MM.1S (cell line): ENCODE data around the gene GLYAT.

Source experiments
- DNase-seq: peaks from one replicate; pipeline ENCODE4 v3.0.0-alpha.2; 2015
- H2AFZ ChIP-seq: fragments of 300-600 bp; sonication (generic); 2 replicates; pipeline ENCODE4 v1.6.0; 2016; ENCODE audit warnings: antibody characterized with exemption, low read length
- H3F3A ChIP-seq: fragments of 300-600 bp; sonication (generic); 2 replicates; pipeline ENCODE4 v1.6.1; 2016; ENCODE audit warnings: mild to moderate bottlenecking, antibody characterized with exemption, low read length, moderate library complexity, mixed read lengths; ENCODE audit not compliant: insufficient read depth
- H3K27ac ChIP-seq: fragments of 300-600 bp; sonication (generic); 2 replicates; pipeline ENCODE4 v1.5.1; 2016; ENCODE audit warnings: mild to moderate bottlenecking, low read length
- H3K27me3 ChIP-seq: fragments of 300-600 bp; sonication (generic); replicated peaks from 2 replicates; pipeline ENCODE4 v1.6.0; 2016; ENCODE audit warnings: low read length; ENCODE audit not compliant: insufficient read depth
- H3K36me3 ChIP-seq: fragments of 300-600 bp; sonication (generic); replicated peaks from 2 replicates; pipeline ENCODE4 v1.6.1; 2016; ENCODE audit warnings: mild to moderate bottlenecking, low read length, mixed read lengths; ENCODE audit not compliant: insufficient read depth
- H3K4me1 ChIP-seq: fragments of 300-600 bp; sonication (generic); 2 replicates; pipeline ENCODE4 v1.6.1; 2016; ENCODE audit warnings: low read length, mixed read lengths
- H3K4me2 ChIP-seq: fragments of 300-600 bp; sonication (generic); 2 replicates; pipeline ENCODE4 v1.6.0; 2016; ENCODE audit warnings: low read depth, low read length
- H3K4me3 ChIP-seq: fragments of 300-600 bp; sonication (generic); 2 replicates; pipeline ENCODE4 v1.5.1; 2016; ENCODE audit warnings: low read length, mixed read lengths
- H3K79me2 ChIP-seq: fragments of 300-600 bp; sonication (generic); 2 replicates; pipeline ENCODE4 v1.6.1; 2016; ENCODE audit warnings: mixed run types, low read length, mixed read lengths
- H3K9ac ChIP-seq: fragments of 300-600 bp; sonication (generic); 2 replicates; pipeline ENCODE4 v1.6.1; 2016; ENCODE audit warnings: low read length, mixed read lengths
- H3K9me2 ChIP-seq: fragments of 300-600 bp; sonication (generic); replicated peaks from 2 replicates; pipeline ENCODE4 v1.6.1; 2016; ENCODE audit warnings: mild to moderate bottlenecking, low read length, mixed read lengths; ENCODE audit not compliant: insufficient read depth
- H3K9me3 ChIP-seq: fragments of 300-600 bp; sonication (generic); replicated peaks from 2 replicates; pipeline ENCODE4 v1.6.1; 2016; ENCODE audit warnings: mild to moderate bottlenecking, low read length, mixed read lengths; ENCODE audit not compliant: insufficient read depth
- H4K20me1 ChIP-seq: fragments of 300-600 bp; sonication (generic); 2 replicates; pipeline ENCODE4 v1.6.1; 2016; ENCODE audit warnings: mild to moderate bottlenecking, low read length, moderate library complexity, mixed read lengths; ENCODE audit not compliant: insufficient read depth
- CTCF ChIP-seq: fragments of 300-600 bp; sonication (generic); IDR thresholded peaks from 2 replicates; pipeline ENCODE4 v1.5.1; 2016; ENCODE audit warnings: antibody characterized with exemption, low read length, mixed read lengths
- EZH2 ChIP-seq: fragments of 300-600 bp; sonication (generic); optimal IDR thresholded peaks from 2 replicates; pipeline ENCODE3; 2017; ENCODE audit warnings: low read depth, mild to moderate bottlenecking, antibody characterized with exemption, low read length, mixed read lengths
- EZH2phosphoT487 ChIP-seq: fragments of 300-600 bp; sonication (generic); IDR thresholded peaks from 2 replicates; pipeline ENCODE4 v1.6.1; 2018; ENCODE audit warnings: antibody characterized with exemption, low read length

GLYAT gene

GRCh38 chr11:58693026-58693425 lies 38.7 kb downstream of the GLYAT start:
- H3K27ac ChIP-seq, result no peak overlapping the region
- H3F3A ChIP-seq, result no peaks in the 10 kb centered on the region
- no peaks in the 10 kb centered on the region for H3K9me3 ChIP-seq
- H3K9me2 ChIP-seq, result no peaks in the 10 kb centered on the region
- H2AFZ ChIP-seq, result no peak overlapping the region
- H4K20me1 ChIP-seq, result no peaks in the 10 kb centered on the region
- no peak overlapping the region for H3K9ac ChIP-seq
- no peaks in the 10 kb centered on the region for H3K36me3 ChIP-seq
- no peaks in the 10 kb centered on the region for H3K27me3 ChIP-seq
- no peak for TF ChIP-seq EZH2phosphoT487
- no peak for TF ChIP-seq CTCF
- TF ChIP-seq EZH2, result no peak
- no peak overlapping the region for H3K4me3 ChIP-seq
- no peaks in the 10 kb centered on the region for H3K79me2 ChIP-seq
- no peak overlapping the region for H3K4me2 ChIP-seq
- no peaks in the 10 kb centered on the region for H3K4me1 ChIP-seq
- no peak for DNase-seq

GRCh38 chr11:58691675-58692074 lies 40.1 kb downstream of the GLYAT start:
- H3K4me2 ChIP-seq, result no peak overlapping the region
- no peaks in the 10 kb centered on the region for H3K79me2 ChIP-seq
- H3K4me3 ChIP-seq, result no peak overlapping the region
- H3K9me3 ChIP-seq, result no peaks in the 10 kb centered on the region
- no peak for TF ChIP-seq CTCF
- TF ChIP-seq EZH2phosphoT487, result no peak
- TF ChIP-seq EZH2, result no peak
- no peaks in the 10 kb centered on the region for H4K20me1 ChIP-seq
- no peak overlapping the region for H3K27ac ChIP-seq
- no peaks in the 10 kb centered on the region for H3F3A ChIP-seq
- no peaks in the 10 kb centered on the region for H3K27me3 ChIP-seq
- no peak overlapping the region for H2AFZ ChIP-seq
- H3K36me3 ChIP-seq, result no peaks in the 10 kb centered on the region
- no peak for DNase-seq
- H3K9me2 ChIP-seq, result no peaks in the 10 kb centered on the region
- no peaks in the 10 kb centered on the region for H3K4me1 ChIP-seq
- no peak overlapping the region for H3K9ac ChIP-seq

- TF ChIP-seq EZH2phosphoT487, result no peak
- TF ChIP-seq CTCF, result no peak
- TF ChIP-seq EZH2, result no peak
- Histone ChIP-seq H3K4me3 (no peak overlapping the region), H3F3A (no peaks in the 10 kb centered on the region), H2AFZ (no peak overlapping the region), H3K4me2 (no peak overlapping the region), H3K4me1 (no peaks in the 10 kb centered on the region), H3K9ac (no peak overlapping the region), H3K9me3 (no peaks in the 10 kb centered on the region), H3K79me2 (no peaks in the 10 kb centered on the region), H3K27ac (no peak overlapping the region), H3K9me2 (no peaks in the 10 kb centered on the region), H4K20me1 (no peaks in the 10 kb centered on the region), H3K27me3 (no peaks in the 10 kb centered on the region), H3K36me3 (no peaks in the 10 kb centered on the region)
- no peak for DNase-seq
Observed at GRCh38 chr11:58688789-58689503, 42.8 kb downstream of the GLYAT start.
